ENCODE results near the gene HNRNPAB.

DNA sequence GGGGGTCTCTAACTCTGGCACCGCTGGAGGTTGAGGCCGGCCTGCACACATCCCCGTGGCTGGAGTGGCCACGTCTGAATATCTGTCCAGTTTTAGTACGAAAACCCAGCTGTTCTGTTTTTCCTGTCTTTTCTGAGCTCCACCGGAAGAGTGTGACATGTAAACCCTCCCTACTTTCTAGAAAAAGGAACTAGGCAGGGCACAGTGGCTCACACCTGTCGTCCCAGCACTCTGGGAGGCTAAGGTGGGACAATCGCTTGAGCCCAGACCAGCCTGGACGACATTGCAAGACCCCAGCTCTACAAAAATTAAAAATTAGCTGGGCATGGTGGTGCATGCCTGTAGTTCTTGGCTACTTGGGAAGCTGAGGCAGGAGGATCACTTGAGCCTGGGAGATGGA, 36.4 kb downstream of the HNRNPAB start:
- no peak for TF ChIP-seq POLR2A (IDR thresholded peaks at IDR 0.05)
- TF ChIP-seq, protein P1, sequence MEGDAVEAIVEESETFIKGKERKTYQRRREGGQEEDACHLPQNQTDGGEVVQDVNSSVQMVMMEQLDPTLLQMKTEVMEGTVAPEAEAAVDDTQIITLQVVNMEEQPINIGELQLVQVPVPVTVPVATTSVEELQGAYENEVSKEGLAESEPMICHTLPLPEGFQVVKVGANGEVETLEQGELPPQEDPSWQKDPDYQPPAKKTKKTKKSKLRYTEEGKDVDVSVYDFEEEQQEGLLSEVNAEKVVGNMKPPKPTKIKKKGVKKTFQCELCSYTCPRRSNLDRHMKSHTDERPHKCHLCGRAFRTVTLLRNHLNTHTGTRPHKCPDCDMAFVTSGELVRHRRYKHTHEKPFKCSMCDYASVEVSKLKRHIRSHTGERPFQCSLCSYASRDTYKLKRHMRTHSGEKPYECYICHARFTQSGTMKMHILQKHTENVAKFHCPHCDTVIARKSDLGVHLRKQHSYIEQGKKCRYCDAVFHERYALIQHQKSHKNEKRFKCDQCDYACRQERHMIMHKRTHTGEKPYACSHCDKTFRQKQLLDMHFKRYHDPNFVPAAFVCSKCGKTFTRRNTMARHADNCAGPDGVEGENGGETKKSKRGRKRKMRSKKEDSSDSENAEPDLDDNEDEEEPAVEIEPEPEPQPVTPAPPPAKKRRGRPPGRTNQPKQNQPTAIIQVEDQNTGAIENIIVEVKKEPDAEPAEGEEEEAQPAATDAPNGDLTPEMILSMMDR (IDR thresholded peaks at IDR 0.05) = no peak

Data from right lobe of liver (tissue), 4 donors.